HG03045 (cell line): ENCODE results near the gene SPATS1.
"Not testable (repeated sequence)": the region's sequence is repeated elsewhere in the genome, so short reads cannot be mapped to it uniquely, and the experiment has no call there.

Source experiments
- ATAC-seq: cut with Tn5 transposase; IDR thresholded peaks from one replicate; pipeline ENCODE4 v1.9.1; 2021; ENCODE audit warnings: mild to moderate bottlenecking, moderate library complexity; ENCODE audit not compliant: unreplicated experiment

The SPATS1 gene

DNA sequence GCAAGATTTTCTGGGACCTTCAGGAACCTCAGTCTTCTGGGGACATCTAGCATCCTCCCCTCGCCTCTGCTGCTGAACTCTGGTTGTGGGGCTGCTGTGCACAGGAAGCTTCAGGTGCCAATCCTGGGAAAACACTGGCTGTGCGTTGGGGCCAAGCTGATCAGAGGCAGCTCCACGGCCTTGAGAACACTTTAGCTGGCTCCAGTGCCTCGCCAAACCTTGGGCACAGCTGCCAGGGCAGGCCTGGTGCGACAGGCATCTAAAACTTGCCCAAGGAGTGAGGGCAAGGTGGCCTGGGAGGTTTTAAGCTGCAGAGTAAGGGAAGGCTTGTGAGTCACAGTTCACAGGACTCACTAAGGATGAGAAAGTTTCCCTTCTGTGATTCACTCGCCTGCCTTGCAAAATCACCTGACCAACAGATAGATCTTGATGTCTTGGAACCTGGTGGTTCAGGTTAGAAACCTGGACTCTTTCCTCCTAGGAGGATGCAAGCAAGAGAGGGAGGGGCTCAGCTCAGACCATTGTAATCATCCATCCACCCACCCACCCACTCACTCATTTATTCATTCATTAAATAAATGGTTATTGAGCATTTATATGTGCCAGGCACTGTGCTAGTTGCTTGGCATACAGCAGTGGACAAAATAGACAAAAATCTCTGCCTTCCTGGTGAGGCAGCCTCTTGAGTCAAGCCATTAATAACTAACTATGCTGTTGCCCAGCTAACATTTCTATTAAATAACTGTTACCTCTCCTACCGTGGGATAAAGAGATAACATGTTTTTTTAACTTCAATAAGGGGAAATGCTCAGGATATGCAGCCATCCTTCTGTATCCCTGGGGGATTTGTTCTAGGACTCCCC, 2.5 kb upstream of the SPATS1 start:
- no peak for ATAC-seq

DNA sequence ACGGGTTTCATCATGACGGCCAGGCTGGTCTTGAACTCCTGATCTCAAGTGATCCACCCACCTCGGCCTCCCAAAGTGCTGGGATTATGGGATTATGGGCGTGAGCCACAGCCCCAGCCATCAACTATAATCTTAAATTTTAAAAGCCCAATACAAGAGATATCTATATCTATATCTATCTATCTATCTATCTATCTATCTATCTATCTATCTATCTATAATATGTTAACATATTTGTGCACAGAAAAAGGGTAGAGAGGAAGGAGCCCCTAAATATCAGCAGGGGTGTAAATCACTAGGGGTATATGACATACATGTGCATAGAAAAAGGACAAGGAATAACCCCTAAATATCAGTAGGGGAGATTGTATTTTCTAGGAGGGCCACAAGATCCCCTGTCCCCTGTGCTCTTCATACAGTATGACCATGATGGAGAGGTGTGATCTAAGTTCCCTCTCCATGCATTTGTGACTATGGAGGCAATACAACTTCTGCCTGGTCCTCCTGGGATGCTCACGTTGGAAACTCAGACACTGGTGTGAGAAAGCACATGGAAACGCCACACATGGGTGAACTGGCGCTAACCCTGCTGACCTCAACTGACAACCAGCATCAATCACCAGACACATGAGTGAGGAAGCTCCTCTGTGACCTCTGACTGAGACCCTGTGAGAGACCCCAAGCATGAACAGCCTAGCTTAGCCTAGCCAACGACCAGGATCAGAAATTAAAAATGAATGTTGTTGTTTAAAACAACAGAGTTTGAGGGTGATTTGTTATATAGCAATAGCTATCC, 1.2 kb upstream of the SPATS1 start:
- no peak for ATAC-seq

DNA sequence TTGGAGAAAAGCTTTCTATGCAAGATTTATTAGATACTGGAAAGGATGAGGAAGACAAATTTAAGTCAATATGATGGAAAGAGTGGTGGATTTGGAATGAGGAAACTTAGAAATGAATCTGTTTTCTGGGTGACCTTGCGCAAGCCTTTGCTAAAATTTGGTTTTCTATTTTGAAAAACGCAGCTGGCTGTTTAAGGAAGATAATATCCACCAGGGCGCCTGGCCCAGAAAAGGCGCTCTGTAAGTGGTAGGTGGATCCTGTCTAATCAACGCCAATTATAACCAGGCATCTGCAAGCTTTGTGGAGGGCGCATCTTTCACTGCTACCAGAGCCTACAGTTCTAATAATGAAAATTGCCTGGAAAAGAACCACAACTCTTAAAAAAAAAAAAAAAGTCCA, 398 bp upstream of the SPATS1 start:
- ATAC-seq: no peak

DNA sequence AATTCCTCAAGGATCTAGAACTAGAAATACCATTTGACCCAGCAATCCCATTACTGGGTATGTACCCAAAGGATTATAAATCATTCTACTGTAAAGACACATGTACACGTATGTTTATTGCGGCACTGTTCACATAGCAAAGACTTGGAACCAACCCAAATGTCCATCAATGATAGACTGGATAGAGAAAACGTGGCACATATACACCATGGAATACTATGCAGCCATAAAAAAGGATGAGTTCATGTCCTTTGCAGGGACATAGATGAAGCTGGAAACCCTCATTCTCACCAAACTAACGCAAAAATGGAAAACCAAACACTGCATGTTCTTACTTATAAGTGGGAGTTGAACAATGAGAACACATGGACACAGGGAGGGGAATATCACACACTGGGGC, 4.4 kb downstream of the SPATS1 start:
- ATAC-seq: not testable (repeated sequence)

DNA sequence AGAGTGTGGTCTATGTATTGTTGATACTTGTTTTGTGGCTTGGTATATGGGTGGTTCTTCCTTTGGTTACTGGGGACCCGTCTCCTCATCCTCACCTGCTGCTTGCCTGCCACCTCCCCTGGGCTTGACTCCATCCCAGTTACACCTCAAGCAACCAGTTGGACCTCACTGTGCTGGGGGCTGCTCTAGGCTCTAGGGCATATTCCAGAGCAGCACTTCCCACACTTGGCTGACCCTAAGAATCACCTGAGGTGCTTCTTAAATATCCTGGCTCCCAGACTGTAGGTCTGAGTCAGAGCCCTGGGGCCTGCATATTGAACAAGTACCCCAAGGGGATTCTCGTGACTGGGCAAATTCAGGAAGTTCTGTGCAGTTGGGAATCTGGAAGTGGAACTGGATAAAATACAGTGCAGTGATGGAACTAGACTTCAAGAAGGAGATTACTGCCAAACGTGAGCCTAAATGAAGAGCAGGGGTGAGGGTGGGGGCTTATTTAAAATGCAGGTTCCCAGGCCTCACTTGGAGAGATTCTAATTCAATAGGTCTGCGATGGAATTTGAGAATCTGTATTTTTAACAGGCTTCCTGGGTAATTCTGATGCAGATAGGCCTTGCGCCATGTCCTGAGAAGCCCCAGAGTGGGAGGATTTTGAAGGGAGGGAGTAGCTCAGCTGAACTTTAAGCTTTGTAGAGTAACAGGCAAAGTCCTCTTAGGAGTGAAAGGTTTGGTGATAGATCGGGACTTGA, 7.6 kb downstream of the SPATS1 start:
- ATAC-seq: no peak

DNA sequence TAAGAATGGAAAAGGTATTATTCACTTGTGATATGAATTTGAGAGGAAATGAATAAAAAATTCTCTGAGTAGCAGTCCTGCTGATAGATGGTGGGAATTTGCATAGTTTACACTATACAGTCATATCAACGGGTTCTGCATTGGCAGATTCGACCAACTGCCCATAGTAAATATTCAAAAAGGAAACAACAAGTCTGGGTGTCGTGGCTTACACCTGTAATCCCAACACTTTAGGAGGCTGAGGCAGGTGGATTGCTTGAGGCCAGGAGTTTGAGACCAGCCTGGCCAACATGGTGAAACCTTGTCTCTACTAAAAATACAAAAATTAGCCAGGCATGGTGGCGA, 8.2 kb downstream of the SPATS1 start:
- not testable (repeated sequence) for ATAC-seq

DNA sequence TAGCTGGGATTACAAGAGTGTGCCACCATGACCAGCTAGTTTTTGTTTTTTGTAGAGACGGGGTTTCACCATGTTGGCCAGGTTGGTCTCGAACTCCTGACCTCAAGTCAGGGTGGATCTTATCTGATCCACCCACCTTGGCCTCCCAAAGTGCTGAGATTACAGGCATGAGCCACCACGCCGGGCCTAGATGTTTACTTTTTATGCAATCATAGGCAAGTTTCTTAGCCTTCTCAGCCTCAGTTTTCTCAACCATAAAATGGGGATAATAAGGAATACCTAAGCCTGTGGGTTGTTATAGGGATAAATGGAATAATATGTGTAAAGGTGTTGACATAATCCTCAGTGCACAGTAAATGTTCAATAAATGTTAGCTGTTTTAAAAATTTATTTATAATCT, 9.8 kb downstream of the SPATS1 start:
- no peak for ATAC-seq

DNA sequence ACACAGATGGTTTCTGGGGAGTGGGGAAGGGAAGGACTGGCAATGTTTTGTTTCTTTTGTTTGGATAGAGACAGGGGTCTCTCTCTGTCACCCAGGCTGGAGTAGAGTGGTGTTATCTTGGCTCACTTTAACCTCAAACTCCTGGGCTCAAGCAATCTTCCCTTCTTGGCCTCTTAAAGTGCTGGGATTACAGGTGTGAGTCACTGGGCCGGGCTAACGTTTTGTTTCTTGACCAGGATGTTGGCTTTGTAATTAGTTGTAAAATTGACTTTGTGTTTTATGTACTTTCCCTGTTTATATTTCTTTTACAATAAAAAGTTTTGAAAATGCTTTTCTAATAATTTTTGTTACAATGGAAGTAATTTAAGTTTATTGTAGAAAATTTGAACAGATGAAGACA, 10.9 kb downstream of the SPATS1 start:
- no peak for ATAC-seq

DNA sequence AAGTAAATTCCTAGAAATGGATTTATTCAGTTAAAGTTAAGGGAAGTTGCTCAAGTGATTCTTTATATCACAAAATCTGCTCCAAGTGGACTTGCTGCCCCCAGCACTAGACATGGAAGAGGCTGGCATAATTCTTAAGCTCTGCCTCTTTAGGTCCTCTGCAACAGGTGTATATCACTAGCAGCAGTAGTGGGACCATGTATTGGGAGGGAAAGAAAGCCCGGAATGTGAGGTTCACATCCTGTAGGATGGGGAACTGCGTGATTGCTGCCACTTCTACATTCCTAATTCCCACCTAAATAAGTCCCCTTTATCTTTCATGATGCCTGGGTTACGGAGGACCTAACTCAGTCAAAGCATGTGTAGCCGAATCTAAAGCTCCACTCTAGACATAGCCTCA, 13.2 kb downstream of the SPATS1 start:
- ATAC-seq: no peak

DNA sequence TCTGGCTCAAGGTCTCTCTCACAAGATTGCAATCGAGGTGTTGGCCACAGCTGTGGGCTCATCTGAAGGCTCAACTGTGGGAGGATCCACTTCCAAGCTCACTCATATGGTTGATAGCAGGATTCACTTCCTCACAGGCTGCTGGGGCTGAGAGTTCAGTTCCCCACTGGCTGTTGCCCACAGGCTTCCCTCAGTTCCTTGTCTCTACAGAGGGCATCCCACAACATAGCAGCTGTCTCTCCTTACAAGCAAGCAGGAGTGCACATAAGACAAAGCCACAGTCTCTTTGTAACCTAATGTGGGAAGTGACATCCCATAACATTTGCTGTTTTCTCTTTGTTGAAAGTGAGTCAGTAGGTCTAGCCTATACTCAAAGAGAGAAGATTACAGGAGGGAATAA, 14.0 kb downstream of the SPATS1 start:
- ATAC-seq: no peak

DNA sequence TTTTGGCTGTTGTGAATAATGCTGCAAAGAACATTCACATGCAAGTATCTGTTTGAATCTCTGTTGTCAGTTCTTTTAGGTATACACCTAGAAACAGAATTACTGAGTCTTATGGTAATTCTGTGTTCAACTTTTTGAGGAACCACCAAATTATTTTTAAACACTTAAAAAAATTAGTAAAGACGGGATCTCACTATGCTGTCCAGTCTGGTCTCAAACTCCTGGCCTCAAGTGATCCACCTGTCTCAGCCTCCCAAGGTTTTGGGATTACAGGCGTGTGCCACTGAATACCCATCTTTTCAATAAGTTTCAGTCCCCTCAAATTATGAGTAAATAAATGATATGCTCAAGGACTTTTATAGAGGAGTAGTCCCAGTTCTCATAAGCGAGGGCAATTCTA, 17.5 kb downstream of the SPATS1 start:
- ATAC-seq: no peak

DNA sequence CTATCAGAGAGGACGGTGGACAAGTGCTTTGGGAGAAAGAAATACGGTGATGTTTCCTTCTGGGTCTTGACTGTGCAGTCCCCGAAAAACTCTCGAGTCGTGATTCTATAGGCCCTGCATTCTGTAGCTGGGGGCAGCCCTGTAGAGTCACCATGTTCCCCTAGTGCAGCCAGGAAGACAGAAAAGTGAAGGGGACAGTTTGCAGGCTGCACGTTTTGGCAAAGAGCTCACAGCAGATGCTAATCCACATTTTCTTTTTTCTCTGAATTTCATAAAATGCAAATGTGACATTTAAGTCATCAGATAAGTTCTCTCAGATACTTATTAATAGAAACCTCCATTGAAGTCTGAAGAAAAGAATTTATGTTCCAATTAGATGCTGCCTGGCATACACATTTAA, 19.5 kb downstream of the SPATS1 start:
- no peak for ATAC-seq

DNA sequence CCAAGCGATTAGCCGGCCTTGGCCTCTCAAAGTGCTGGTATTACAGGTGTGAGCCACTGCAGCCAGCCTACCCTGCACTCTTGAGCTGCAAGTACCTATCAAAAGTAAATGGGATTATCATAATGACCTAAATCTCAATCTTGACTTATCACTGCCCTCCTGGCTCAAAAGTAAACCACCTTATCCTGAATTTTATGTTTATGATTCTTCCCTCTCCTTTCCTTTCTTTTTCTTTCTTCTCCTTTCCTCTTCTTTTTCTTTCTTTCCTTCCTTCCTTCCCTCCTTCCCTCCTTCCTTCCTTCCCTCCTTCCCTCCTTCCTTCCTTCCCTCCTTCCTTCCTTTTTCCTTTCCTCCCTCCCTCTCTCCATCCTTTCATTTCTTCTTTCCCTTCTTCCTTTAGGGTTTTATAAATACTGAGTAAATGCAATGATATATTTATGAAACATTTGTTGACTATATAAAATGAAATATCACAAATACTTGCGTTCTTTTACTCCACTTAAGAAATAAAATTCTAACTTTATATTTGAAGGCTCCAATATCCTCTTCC, 21.0 kb downstream of the SPATS1 start:
- no peak for ATAC-seq

DNA sequence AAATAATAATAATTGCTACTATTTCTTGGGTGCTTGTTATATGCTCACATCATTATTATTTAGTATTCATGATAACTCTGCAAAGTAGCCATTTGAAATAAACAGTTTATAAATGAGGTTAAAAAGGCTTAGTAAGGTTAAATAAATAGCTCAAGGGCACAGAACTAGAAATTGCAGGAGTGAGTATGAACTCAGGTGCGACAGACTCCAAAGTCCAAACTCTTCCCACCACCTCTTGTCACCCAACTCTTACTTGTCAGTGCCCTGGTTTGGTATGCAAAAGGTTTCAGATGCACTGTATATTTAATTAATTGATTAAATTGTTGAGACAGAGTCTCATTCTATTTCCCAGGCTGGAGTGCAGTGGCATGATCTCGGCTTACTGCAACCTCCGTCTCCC, 24.3 kb downstream of the SPATS1 start:
- ATAC-seq: no peak

DNA sequence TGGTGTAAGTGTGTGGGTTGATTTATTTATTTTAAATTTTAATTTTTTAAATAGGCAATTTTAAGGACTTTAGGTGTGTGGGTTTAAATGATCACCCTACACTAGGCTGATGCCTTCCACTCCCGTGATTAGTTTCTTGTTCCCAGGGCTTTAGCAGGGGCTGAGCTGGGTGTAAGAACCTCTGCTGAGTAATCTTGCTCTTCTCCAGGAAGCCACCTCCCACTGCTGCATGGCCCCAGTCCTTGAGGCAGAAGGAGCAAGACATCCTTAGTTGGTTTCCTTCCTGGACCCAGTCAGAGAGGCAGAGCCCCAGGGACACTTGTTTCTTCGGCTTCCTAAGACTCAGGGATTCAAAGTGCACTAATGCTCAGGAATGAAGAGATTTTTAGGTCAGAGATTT, 25.2 kb downstream of the SPATS1 start:
- no peak for ATAC-seq

DNA sequence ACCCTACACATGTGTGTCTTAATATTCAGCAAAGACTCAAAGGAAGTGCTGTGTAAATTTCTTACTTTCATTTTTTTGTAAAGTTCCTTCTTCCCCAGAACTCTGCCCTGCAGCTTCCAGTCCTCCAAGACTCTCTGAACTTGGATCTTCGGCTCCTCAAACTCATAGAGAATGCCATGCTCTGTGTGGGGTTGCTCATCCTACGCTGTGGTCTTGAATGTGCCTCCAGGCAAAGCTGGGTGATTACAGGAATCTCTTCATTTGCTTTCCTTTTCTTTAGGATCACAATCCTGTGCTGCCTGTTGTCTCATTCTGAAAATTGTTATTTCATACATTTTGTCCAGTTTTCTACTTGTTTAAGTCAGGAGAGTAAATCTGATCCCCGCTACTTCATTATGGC, 30.6 kb downstream of the SPATS1 start:
- no peak for ATAC-seq

DNA sequence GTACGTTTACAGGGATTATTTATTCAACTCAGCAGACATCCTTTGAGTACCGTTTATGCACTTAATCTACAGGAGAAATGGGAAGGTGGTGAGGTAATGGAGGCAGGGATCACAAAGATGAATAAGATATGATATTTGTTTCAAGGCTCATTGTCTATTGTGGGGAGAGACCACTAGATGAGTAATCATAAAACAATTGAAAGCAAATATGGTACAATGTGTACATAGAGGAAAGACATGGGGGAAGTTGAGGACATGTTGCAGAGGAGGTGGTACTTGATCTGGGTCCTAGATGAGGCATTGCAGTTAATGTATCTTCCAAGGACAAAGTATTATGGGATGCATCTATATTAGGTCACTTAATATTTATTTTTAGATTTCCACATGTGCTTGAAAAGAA, 31.3 kb downstream of the SPATS1 start:
- no peak for ATAC-seq

DNA sequence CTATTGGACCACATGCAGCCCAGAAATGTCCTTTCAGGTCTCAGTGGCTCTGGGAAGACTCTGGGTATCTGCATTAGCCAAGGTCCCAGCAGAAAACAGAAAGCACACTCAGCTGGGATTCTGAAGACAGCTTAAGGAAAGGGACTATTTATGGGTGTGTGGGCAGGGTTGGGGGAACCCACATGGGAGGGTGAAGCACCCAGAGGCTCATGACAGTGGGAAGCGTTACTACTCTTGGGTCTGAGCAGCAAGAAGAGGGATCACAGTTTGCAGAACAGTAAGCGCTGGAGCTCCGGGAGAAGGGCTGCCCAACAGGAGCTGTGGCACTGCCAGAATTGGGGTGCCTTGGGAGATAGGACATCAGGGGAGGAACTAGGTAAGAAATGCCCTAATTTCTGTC, 32.6 kb downstream of the SPATS1 start:
- ATAC-seq: no peak

DNA sequence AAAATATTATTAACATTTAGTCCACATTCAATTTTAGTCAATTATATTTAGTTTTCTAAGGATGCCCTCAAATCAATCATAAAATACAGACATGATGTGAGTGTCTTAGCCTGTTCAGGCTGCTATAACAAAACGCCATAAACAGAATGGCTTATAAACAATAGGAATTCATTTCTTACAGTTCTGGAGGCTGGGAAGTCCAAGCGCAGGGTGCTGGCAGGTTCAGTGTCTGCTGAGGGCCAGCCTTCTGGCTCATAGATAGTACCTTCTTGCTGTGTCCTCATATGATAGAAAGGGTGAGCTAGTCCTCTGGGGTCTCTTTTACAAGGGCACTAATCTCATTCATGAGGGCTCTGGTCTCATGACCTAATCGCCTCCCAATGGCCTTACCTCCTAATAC, 35.0 kb downstream of the SPATS1 start:
- no peak for ATAC-seq

DNA sequence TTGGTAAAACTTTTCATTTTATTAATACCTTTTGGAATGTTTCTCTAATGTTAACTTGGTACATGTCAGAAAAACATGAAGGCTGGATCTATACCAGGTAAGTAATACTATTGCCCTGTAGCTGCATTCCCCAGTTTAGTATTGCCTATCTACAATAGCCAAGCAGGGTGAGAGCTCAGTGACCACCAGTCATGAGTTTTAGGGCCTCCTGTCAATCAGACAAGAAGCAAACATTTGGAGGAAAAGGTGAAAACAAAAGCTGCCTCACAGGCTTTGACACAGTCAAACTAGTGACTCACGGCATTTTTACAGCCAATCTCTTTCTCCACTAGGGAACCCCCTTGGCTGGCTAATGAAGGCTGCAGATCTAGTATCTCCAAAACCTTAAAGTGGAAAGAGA, 35.5 kb downstream of the SPATS1 start:
- no peak for ATAC-seq

DNA sequence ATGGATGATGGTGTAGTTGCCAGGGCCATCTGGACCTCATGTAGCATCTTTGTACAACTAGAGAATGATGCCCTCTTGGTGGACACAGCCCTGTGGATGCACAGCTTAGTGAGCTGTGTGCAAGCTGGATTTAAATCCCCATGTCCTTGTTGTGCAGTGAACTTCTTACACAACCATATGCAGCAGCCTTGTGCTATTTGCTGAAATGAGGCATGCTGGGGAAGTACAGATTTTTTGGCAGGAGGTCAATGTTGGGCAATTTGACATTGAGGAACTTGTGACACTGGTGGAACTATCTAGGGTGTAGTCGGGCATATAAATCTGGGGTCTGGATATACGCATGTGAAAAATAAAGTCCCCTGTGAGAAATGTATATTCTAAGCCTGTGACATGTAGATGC, 39.3 kb downstream of the SPATS1 start:
- no peak for ATAC-seq
